H1 (cell line): ENCODE data around the gene DPYD. TPM values are rescaled to one million over a fixed set of nuclear protein-coding genes. Genes with fewer than 3 reads are reported as not detected.

Source experiments
- ATF2 ChIP-seq: IDR thresholded peaks from 2 replicates; pipeline ENCODE4 v1.6.1; 2012; ENCODE audit warnings: low read length, inconsistent platforms
- CHD7 ChIP-seq: fragments of 300-600 bp; sonication (generic); IDR thresholded peaks from 2 replicates; pipeline ENCODE4 v1.7.1; 2012; ENCODE audit warnings: low read length, moderate library complexity, mild to moderate bottlenecking, inconsistent platforms; ENCODE audit not compliant: insufficient replicate concordance
- SUZ12 ChIP-seq: fragments of 200-600 bp; sonication (generic); IDR thresholded peaks from 2 replicates; pipeline ENCODE4 v1.6.1; 2012; ENCODE audit warnings: mild to moderate bottlenecking, inconsistent platforms, low read length, moderate library complexity, mixed read lengths
- polyA plus RNA-seq, 7 experiments: library from polyadenylated mRNA; depleted of rRNA in 3 of 7; stranded (reverse) in 5 of 7; unstranded in 2 of 7; fragments of >200 nt in 5 of 7; fragments of 200-250 nt in 2 of 7; gene quantifications; 1 replicate in 5 of 7; 2 replicates in 1 of 7; 4 replicates in 1 of 7; pipeline versions ENCODE4 v1.2.1 to v1.2.3, GENCODE V29; 2011 to 2013; ENCODE audit warnings: missing spikeins in 2 of 7, mixed read lengths in 2 of 7
- total RNA-seq: library from RNA; stranded (reverse); fragmentation: NEBNext Ultra II Directional; extraction: Animal tissue kit (Norgen Biotek cat#: 25700); gene quantifications from 2 replicates; pipeline ENCODE4 v1.2.1, GENCODE V29; 2021

DPYD gene
- total and polyA plus RNA-seq, 2 of the 8 experiments (the other 6 are each of a cell fraction or from before 2014, with no cell fraction given) = 0.29 to 0.73 TPM

GRCh38 chr1:97044159-97044760, 876.6 kb downstream of the DPYD start (continued):
- TF ChIP-seq CHD7 (no peak), SUZ12 (no peak), ATF2 (no peak)
